Erythroblast (primary cell): ENCODE data around the gene EDA.

Experiments
- GATA1 ChIP-seq: IDR thresholded peaks from 2 replicates; pipeline ENCODE4 v1.6.1; 2011; ENCODE audit warnings: low read depth, mild to moderate bottlenecking, control low read depth, low read length, moderate library complexity
- POLR2A ChIP-seq: IDR thresholded peaks from 2 replicates; pipeline ENCODE4 v1.6.1; 2011; ENCODE audit warnings: mild to moderate bottlenecking, low read length

DNA sequence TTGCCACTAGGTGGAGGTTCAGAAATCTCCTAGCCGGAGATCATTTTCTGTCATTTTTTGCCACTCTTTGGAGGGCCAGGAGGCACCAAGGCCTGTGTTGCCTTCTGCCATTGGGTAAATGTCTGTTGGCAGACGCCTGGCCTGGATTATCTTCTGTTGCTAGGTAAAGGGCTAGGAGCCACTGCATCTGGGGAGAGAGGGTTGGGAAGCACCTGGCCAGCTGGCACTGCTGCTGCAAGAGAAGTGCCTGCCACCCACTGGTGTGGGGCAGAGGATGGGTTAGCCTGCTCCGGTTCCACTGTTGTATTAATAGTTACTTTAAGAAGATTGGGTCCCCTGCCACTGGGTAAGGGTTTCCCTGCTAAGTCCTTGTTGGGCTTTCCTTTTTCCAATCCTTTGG, 375.8 kb downstream of the EDA start:
- TF ChIP-seq POLR2A (no peak), GATA1 (no peak)
